ENCODE results near the gene SMYD2. TPM values are rescaled to one million over a fixed set of nuclear protein-coding genes. Genes with fewer than 3 reads are reported as not detected.

Gene SMYD2
- total RNA-seq, 1 experiment from 2014 or later = 27.2 TPM

DNA sequence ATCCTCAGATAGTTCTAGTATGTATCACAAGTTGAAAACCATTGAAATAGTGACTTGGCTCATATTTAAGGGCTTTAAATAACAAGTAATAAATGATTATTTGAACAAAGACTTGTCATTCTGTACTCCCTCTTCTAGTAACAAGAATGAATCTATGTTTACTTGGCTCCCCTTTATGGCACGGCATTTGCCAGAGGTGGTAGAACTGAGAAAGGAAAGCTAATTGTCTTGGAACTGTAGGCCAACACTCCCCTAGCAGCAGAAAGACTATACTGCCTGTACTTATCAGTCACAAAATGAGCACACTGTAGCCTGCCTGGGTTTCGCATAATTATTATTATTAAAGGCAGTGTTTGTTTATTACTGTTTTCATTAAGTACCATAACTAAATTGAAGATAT is 29.6 kb upstream of the SMYD2 start (continued):
- TF ChIP-seq EZH2 (IDR thresholded peaks at IDR 0.05) (no peak), CEBPB (IDR thresholded peaks at IDR 0.05; ENCODE audit: low read depth) (no peak)

DNA sequence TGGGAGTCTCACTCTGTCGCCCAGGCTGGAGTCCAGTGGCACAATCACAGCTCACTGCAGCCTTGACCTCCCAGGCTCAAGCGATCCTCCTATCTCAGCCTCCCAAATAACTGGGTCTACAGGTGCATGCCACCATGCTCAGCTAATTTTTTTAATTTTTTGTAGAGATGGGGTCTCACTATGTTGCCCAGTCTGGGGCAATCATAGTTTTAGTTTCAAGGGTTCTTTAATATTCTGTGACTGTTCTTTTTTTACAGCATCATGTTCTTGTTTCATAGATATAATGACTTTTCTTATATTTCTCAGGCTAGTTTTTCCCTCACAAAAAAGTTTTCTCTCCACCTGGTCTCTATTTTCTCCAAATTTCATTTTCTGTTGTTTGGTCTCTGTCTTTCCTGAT is 25.4 kb upstream of the SMYD2 start:
- Histone ChIP-seq H3K4me3 (replicated peaks in 1 of 2; ENCODE audit: low read depth in 1 of 2, low read length in 2 of 2) (no peak overlapping the region), H3K4me2 (ENCODE audit: low read length) (no peak overlapping the region), H3K9ac (ENCODE audit: low read length) (no peak overlapping the region), H2AFZ (ENCODE audit: low read depth, low read length, poor library complexity, severe bottlenecking) (no peak overlapping the region), H3K36me3 (ENCODE audit: control insufficient read depth in 1 of 2, insufficient read depth in 2 of 2, low read length in 2 of 2) (no peaks in the 10 kb centered on the region), H4K20me1 (ENCODE audit: insufficient read depth) (no peaks in the 10 kb centered on the region), H3K79me2 (ENCODE audit: insufficient read depth, low read length) (no peaks in the 10 kb centered on the region), H3K27ac (ENCODE audit: low read depth, low read length) (no peak overlapping the region), H3K27me3 (ENCODE audit: insufficient read depth, low read length) (no peaks in the 10 kb centered on the region), H3K4me1 (ENCODE audit: control insufficient read depth in 1 of 2, insufficient read depth in 2 of 2, low read length in 2 of 2) (no peaks in the 10 kb centered on the region), H3K9me3 (ENCODE audit: control insufficient read depth in 1 of 2, insufficient read depth in 1 of 2, low read depth in 1 of 2, low read length in 2 of 2) (no peaks in the 10 kb centered on the region), H3K9me2 (ENCODE audit: insufficient read depth) (no peaks in the 10 kb centered on the region)
- no peak for ATAC-seq
- ChIA-PET POLR2A (no interaction called here), RAD21 (ENCODE audit: low non-redundant PET in 1 of 2, low total read pairs in 2 of 2, uncharacterized antibody in 2 of 2, unreplicated experiment in 2 of 2) (no interaction called here), CTCF (no interaction called here)
- TF ChIP-seq POLR2AphosphoS5 (IDR thresholded peaks at IDR 0.05; ENCODE audit: low read depth, low read length) (no peak), CEBPB (IDR thresholded peaks at IDR 0.05; ENCODE audit: low read depth) (no peak), RAD21 (IDR thresholded peaks at IDR 0.05; ENCODE audit: low read depth) (no peak), SRF (IDR thresholded peaks at IDR 0.05; ENCODE audit: low read depth) (no peak), ELF1 (IDR thresholded peaks at IDR 0.05; ENCODE audit: borderline replicate concordance, low read depth) (no peak), CBX3 (IDR thresholded peaks at IDR 0.05; ENCODE audit: low read depth) (no peak), YY1 (IDR thresholded peaks at IDR 0.05; ENCODE audit: extremely low read depth, insufficient replicate concordance, low read depth, low read length) (no peak), EZH2 (IDR thresholded peaks at IDR 0.05) (no peak), ZFX (IDR thresholded peaks at IDR 0.05) (no peak), SP1 (IDR thresholded peaks at IDR 0.05; ENCODE audit: low read depth) (no peak), EZH2phosphoT487 (IDR thresholded peaks at IDR 0.05; ENCODE audit: borderline replicate concordance) (no peak), TCF7L2 (IDR thresholded peaks at IDR 0.05; ENCODE audit: borderline replicate concordance, extremely low read depth, insufficient read depth, insufficient read length) (no peak), ZNF274 (IDR thresholded peaks at IDR 0.05; ENCODE audit: low read depth, low read length) (no peak)
- TF ChIP-seq, protein P1, sequence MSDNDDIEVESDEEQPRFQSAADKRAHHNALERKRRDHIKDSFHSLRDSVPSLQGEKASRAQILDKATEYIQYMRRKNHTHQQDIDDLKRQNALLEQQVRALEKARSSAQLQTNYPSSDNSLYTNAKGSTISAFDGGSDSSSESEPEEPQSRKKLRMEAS (IDR thresholded peaks at IDR 0.05) = no peak
- TF ChIP-seq, protein P2, sequence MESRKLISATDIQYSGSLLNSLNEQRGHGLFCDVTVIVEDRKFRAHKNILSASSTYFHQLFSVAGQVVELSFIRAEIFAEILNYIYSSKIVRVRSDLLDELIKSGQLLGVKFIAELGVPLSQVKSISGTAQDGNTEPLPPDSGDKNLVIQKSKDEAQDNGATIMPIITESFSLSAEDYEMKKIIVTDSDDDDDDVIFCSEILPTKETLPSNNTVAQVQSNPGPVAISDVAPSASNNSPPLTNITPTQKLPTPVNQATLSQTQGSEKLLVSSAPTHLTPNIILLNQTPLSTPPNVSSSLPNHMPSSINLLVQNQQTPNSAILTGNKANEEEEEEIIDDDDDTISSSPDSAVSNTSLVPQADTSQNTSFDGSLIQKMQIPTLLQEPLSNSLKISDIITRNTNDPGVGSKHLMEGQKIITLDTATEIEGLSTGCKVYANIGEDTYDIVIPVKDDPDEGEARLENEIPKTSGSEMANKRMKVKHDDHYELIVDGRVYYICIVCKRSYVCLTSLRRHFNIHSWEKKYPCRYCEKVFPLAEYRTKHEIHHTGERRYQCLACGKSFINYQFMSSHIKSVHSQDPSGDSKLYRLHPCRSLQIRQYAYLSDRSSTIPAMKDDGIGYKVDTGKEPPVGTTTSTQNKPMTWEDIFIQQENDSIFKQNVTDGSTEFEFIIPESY (IDR thresholded peaks at IDR 0.05; ENCODE audit: extremely low read depth, insufficient replicate concordance, low read length) = no peak
- TF ChIP-seq, protein P3, sequence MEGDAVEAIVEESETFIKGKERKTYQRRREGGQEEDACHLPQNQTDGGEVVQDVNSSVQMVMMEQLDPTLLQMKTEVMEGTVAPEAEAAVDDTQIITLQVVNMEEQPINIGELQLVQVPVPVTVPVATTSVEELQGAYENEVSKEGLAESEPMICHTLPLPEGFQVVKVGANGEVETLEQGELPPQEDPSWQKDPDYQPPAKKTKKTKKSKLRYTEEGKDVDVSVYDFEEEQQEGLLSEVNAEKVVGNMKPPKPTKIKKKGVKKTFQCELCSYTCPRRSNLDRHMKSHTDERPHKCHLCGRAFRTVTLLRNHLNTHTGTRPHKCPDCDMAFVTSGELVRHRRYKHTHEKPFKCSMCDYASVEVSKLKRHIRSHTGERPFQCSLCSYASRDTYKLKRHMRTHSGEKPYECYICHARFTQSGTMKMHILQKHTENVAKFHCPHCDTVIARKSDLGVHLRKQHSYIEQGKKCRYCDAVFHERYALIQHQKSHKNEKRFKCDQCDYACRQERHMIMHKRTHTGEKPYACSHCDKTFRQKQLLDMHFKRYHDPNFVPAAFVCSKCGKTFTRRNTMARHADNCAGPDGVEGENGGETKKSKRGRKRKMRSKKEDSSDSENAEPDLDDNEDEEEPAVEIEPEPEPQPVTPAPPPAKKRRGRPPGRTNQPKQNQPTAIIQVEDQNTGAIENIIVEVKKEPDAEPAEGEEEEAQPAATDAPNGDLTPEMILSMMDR (IDR thresholded peaks at IDR 0.05 in 2 of 3, conservative IDR thresholded peaks at IDR 0.05 in 1 of 3; ENCODE audit: borderline replicate concordance in 1 of 3, insufficient read depth in 1 of 3, low read depth in 2 of 3, low read length in 2 of 3) = no peak
- DNase-seq (ENCODE audit: low read depth, low spot score) = no peak
- intact Hi-C loops (cut with micrococcal nuclease) = no loop called here
- no TSS peak for BruUV-seq (replicated peaks)
